GM04503 (cell line): ENCODE measurements around the gene CLEC4C.

Source experiments
- DNase-seq: peaks from one replicate; pipeline ENCODE4 v3.0.0-alpha.2; 2012; ENCODE audit warnings: low read depth

The CLEC4C gene

GRCh38 chr12:7723926-7724325 lies 23.2 kb downstream of the CLEC4C start:
- no peak for DNase-seq

- no peak for DNase-seq
These were observed 27.0 kb downstream of the CLEC4C start for GRCh38 chr12:7719946-7720730.

GRCh38 chr12:7716381-7716780 lies 30.8 kb downstream of the CLEC4C start:
- no peak for DNase-seq

GRCh38 chr12:7712841-7713442 lies 34.2 kb downstream of the CLEC4C start:
- DNase-seq: no peak

GRCh38 chr12:7711133-7711532 lies 36.0 kb downstream of the CLEC4C start, which contains the start of gene DPPA3:
Gene DPPA3 (plus strand): TSS chr12:7711433. CDS start chr12:7711571, 138 bp downstream.
- no peak for DNase-seq

GRCh38 chr12:7709969-7710675 lies 37.1 kb downstream of the CLEC4C start:
- no peak for DNase-seq

GRCh38 chr12:7705846-7706245 lies 41.3 kb downstream of the CLEC4C start:
- DNase-seq: no peak

- no peak for DNase-seq
These were observed 51.5 kb downstream of the CLEC4C start, which contains the start of gene GDF3 for GRCh38 chr12:7695566-7696197. Gene GDF3 (minus strand): TSS chr12:7695775. CDS start chr12:7695728, 47 bp downstream.

GRCh38 chr12:7695237-7695560 lies 52.0 kb downstream of the CLEC4C start:
- no peak for DNase-seq

- no peak for DNase-seq
These were observed 52.5 kb downstream of the CLEC4C start for GRCh38 chr12:7694556-7695236.

GRCh38 chr12:7693793-7694192 lies 53.4 kb downstream of the CLEC4C start:
- no peak for DNase-seq

GRCh38 chr12:7681535-7681934 lies 65.6 kb downstream of the CLEC4C start:
- DNase-seq: no peak
